DND-41 (cell line): ENCODE results near the gene CLSTN2.

ENCODE experiments used
- ATAC-seq: fragments of 200-7000 bp; cut with Tn5 transposase; 3 replicates; pipeline ENCODE4 v1.9.1; 2021; ENCODE audit warnings: low read depth; ENCODE audit not compliant: insufficient read depth
- DNase-seq: peaks from one replicate; pipeline ENCODE4 v3.0.0-alpha.2; 2020
- H2AFZ ChIP-seq: 2 replicates; pipeline ENCODE4 v1.6.0; 2012; ENCODE audit warnings: low read depth, low read length
- H3K27ac ChIP-seq: 2 replicates; pipeline ENCODE4 v1.5.1; 2012; ENCODE audit warnings: low read length, inconsistent platforms
- H3K27me3 ChIP-seq: fragments of 200-600 bp; sonication (generic); 2 replicates; pipeline ENCODE4 v1.6.0; 2012; ENCODE audit warnings: low read length, mild to moderate bottlenecking, inconsistent platforms; ENCODE audit not compliant: insufficient read depth, poor library complexity
- H3K36me3 ChIP-seq: 2 replicates; pipeline ENCODE4 v1.5.1; 2012; ENCODE audit warnings: low read length, inconsistent platforms; ENCODE audit not compliant: insufficient read depth
- H3K4me1 ChIP-seq: 2 replicates; pipeline ENCODE4 v1.5.1; 2012; ENCODE audit warnings: mild to moderate bottlenecking, low read length; ENCODE audit not compliant: insufficient read depth
- H3K4me2 ChIP-seq: 2 replicates; pipeline ENCODE4 v1.6.0; 2012; ENCODE audit warnings: mild to moderate bottlenecking, moderate library complexity, low read length, inconsistent platforms; ENCODE audit not compliant: insufficient read depth
- H3K4me3 ChIP-seq, 2 experiments: fragments of 200-600 bp in 1 of 2; shearing (Covaris generic) in 1 of 2; 2 replicates each; pipeline ENCODE4 v1.5.1; 2012 to 2016; ENCODE audit warnings: inconsistent platforms in 2 of 2, low read length in 2 of 2, mild to moderate bottlenecking in 2 of 2, low read depth in 1 of 2, moderate library complexity in 1 of 2
- H3K79me2 ChIP-seq: 2 replicates; pipeline ENCODE4 v1.6.0; 2012; ENCODE audit warnings: low read length, inconsistent platforms; ENCODE audit not compliant: insufficient read depth
- H3K9ac ChIP-seq: 2 replicates; pipeline ENCODE4 v1.6.0; 2012; ENCODE audit warnings: low read depth, mild to moderate bottlenecking, inconsistent platforms, low read length, moderate library complexity
- H3K9me3 ChIP-seq: 2 replicates; pipeline ENCODE4 v1.5.1; 2012; ENCODE audit warnings: low read length, moderate library complexity, mild to moderate bottlenecking, inconsistent platforms; ENCODE audit not compliant: insufficient read depth, severe bottlenecking
- H4K20me1 ChIP-seq: 2 replicates; pipeline ENCODE4 v1.6.0; 2012; ENCODE audit warnings: low read length; ENCODE audit not compliant: insufficient read depth
- CTCF ChIP-seq: IDR thresholded peaks from 2 replicates; pipeline ENCODE4 v1.5.1; 2012; ENCODE audit warnings: borderline replicate concordance, low read length, moderate library complexity, mild to moderate bottlenecking; ENCODE audit not compliant: poor library complexity, severe bottlenecking; ENCODE audit errors: extremely low read depth
- EZH2 ChIP-seq: IDR thresholded peaks from 3 replicates; pipeline ENCODE4 v1.6.1; 2012; ENCODE audit warnings: borderline replicate concordance, low read depth, mild to moderate bottlenecking, moderate library complexity, low read length, inconsistent platforms; ENCODE audit not compliant: severe bottlenecking

The CLSTN2 gene

GRCh38 chr3:140134231-140134965, 199.4 kb downstream of the CLSTN2 start:
- ATAC-seq, result no peak

GRCh38 chr3:140135461-140135860, 200.5 kb downstream of the CLSTN2 start:
- Histone ChIP-seq H3K4me3 (no peak overlapping the region), H3K79me2 (no peaks in the 10 kb centered on the region), H3K4me2 (no peak overlapping the region), H3K9ac (no peak overlapping the region), H3K36me3 (no peaks in the 10 kb centered on the region), H3K4me1 (no peaks in the 10 kb centered on the region), H2AFZ (no peak overlapping the region), H3K9me3 (no peaks in the 10 kb centered on the region), H3K27me3 (peaks cover 9% of the 10 kb centered on the region), H3K27ac (no peak overlapping the region), H4K20me1 (no peaks in the 10 kb centered on the region)
- DNase-seq (no peak), ATAC-seq (no peak)
- no peak for TF ChIP-seq EZH2
- no peak for TF ChIP-seq CTCF

More at GRCh38 chr3:140134231-140134965, 199.4 kb downstream of the CLSTN2 start:
- Histone ChIP-seq H3K79me2 (no peaks in the 10 kb centered on the region), H3K9ac (no peak overlapping the region), H2AFZ (no peak overlapping the region), H3K4me1 (no peaks in the 10 kb centered on the region), H3K27me3 (peaks cover 6% of the 10 kb centered on the region), H3K36me3 (no peaks in the 10 kb centered on the region), H3K4me2 (no peak overlapping the region), H3K9me3 (no peaks in the 10 kb centered on the region), H3K27ac (no peak overlapping the region), H3K4me3 (no peak overlapping the region), H4K20me1 (no peaks in the 10 kb centered on the region)
- TF ChIP-seq EZH2 (no peak), CTCF (no peak)
- DNase-seq, result no peak

GRCh38 chr3:140143367-140144069, 208.5 kb downstream of the CLSTN2 start:
- Histone ChIP-seq H3K4me2 (no peak overlapping the region), H4K20me1 (no peaks in the 10 kb centered on the region), H3K9me3 (no peaks in the 10 kb centered on the region), H3K79me2 (no peaks in the 10 kb centered on the region), H2AFZ (no peak overlapping the region), H3K27me3 (peaks cover 5% of the 10 kb centered on the region), H3K27ac (no peak overlapping the region), H3K4me3 (no peak overlapping the region), H3K9ac (no peak overlapping the region), H3K36me3 (no peaks in the 10 kb centered on the region), H3K4me1 (no peaks in the 10 kb centered on the region)
- no peak for ATAC-seq
- no peak for DNase-seq
- TF ChIP-seq EZH2 (no peak), CTCF (no peak)
